B cell (primary cell): ENCODE results near the gene ZMYND19.

ENCODE experiments used
- CTCF ChIP-seq: fragments of 200-600 bp; IDR thresholded peaks from one replicate; pipeline ENCODE4 v1.8.0; 2022; ENCODE audit warnings: antibody characterized with exemption, mild to moderate bottlenecking
- EZH2 ChIP-seq: IDR thresholded peaks from 2 replicates; pipeline ENCODE4 v1.6.1; 2012; ENCODE audit warnings: borderline replicate concordance, low read depth, mild to moderate bottlenecking, moderate library complexity, low read length; ENCODE audit not compliant: insufficient read depth, poor library complexity, severe bottlenecking

GRCh38 chr9:137543237-137543963 lies 46.9 kb downstream of the ZMYND19 start:
- no peak for TF ChIP-seq CTCF
- TF ChIP-seq EZH2: no peak
